RWPE1 (cell line): ENCODE measurements around the gene TMEM203.

Source experiments
- CTCF ChIA-PET: fragments of 350-600 bp; sonication (Branson Sonifier 250); formaldehyde crosslinking; extraction: SDS; loops from one replicate; lab custom pipeline; 2021; lab: Yijun Ruan, JAX
- POLR2A ChIA-PET: fragments of 400-600 bp; formaldehyde crosslinking; extraction: SDS; loops from one replicate; lab custom pipeline; 2020; ENCODE audit warnings: antibody characterized with exemption; ENCODE audit not compliant: low non-redundant PET; lab: Yijun Ruan, JAX
- DNase-seq: peaks from one replicate; pipeline ENCODE4 v3.0.0; 2012; ENCODE audit warnings: low spot score
- H3K27ac ChIP-seq: fragments of 450-650 bp; 2 replicates; pipeline ENCODE4 v1.5.1; 2017
- TF ChIP-seq, protein P1 (sequence below): fragments of 450-650 bp; conservative IDR thresholded peaks from 2 replicates; pipeline ENCODE4 v1.5.1; 2017; ENCODE audit warnings: low read depth, mild to moderate bottlenecking

The TMEM203 gene

DNA sequence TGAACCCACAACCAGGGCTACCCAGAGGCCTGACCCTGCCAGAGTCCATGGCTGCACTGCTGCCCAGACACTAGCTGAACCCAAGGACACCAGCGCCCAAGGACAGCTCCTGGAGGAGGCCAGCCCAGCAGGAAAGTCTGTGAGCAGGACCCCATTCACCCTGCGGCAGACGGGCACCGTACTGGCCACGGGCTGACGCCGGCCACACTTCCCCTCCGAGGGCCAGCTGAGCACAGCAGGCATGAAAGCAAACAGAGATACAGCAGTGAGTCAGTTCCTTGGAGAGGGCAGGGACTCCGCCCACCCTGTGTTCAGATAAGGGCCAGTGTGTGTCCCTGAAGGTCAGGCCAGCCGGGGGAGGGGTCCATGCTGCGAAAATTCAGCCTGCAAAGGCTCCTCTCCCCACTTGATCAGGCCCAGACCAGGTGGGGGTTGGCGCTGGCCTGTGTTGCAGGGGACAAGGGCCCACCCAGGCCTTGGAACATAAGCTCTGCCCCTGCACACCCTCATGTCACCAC, 13.4 kb upstream of the TMEM203 start:
- ChIA-PET POLR2A (no interaction called here), CTCF (interaction anchor here (0.7 to 1.1 kb wide), 3 partner anchors 30 to 104 kb away, joined by 3 to 6 read pairs (median 6); partner anchors contain the start of gene SSNA1)
- TF ChIP-seq, protein P1, sequence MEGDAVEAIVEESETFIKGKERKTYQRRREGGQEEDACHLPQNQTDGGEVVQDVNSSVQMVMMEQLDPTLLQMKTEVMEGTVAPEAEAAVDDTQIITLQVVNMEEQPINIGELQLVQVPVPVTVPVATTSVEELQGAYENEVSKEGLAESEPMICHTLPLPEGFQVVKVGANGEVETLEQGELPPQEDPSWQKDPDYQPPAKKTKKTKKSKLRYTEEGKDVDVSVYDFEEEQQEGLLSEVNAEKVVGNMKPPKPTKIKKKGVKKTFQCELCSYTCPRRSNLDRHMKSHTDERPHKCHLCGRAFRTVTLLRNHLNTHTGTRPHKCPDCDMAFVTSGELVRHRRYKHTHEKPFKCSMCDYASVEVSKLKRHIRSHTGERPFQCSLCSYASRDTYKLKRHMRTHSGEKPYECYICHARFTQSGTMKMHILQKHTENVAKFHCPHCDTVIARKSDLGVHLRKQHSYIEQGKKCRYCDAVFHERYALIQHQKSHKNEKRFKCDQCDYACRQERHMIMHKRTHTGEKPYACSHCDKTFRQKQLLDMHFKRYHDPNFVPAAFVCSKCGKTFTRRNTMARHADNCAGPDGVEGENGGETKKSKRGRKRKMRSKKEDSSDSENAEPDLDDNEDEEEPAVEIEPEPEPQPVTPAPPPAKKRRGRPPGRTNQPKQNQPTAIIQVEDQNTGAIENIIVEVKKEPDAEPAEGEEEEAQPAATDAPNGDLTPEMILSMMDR = no peak
- H3K27ac ChIP-seq = peak overlapping the region; percentile 82
- DNase-seq = no peak

DNA sequence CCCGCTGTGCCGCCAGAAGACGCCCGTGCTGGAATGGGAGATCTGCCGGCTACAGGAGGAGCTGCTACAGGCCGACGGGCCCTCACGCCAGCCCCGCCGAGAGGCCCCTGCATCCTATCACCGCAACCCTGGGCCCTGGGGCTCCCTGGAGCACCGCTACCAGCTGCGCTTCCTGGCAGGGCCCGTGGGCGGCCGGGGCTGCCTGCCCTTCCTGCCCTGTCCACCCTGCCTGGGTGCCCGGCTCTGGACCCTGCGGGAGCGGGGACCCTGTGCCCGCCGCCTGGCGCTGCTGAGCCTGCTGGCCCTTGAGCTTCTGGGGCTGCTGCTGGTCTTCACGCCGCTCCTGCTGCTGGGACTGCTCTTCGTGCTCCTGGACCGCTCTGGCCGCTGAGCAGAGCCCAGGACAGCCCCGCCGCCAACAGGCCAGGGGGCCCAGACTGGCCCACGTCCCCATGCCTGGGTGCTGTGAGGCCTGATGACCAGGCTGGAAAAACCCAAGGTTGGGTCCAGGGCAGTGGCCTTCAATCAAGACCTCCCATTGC, 12.8 kb upstream of the TMEM203 start:
- DNase-seq = no peak
- ChIA-PET CTCF (interaction anchor here (0.7 to 3.0 kb wide), 3 partner anchors 9 to 42 kb away, joined by 4 to 13 read pairs (median 6); partner anchors contain the start of gene RNF224), POLR2A (no interaction called here)

DNA sequence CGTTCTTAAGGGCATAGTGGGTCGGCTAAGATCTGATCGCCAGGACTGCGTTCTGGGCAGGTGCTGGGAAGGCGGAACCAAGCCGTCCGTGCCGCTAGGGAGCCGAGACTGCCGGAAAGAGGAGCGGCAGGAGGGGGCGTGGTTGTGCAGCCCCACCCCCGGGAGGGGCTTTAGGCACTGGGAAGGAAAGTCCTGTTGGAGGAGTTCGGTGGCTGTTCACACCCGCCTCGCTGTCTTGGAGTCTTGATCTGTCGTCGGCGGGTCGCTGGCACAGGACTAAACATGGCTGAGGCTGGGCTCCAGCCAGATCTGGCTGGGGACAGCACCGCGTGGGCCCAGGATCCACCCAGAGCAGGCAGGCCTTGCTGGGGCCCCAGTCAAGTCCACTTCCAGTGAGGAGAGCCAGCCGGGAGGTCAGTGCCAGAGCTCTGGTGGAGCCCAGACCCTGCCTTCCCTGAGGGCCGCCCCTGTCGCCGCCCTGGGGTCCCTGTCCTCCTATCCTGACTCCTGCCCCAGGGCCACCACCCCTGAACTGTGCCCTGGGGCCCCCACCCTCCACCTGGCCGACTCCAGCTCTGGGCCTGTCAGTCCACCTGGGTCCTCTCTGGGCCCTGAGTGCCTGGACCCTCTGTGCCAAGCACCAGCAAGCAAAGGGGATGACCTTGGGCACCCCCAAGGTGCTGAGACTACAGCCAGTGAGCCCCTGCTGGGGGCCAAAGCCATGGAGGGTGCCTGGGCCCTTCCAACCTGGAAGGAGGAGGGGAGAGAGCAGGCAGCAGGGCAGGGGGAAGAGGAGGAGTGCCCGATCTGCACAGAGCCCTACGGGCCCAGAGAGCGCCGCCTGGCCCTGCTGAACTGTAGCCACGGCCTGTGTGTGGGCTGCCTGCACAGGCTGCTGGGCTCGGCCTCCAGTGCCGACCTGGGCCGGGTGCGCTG, 12.1 kb upstream of the TMEM203 start:
- peak overlapping the region; percentile 82 for H3K27ac ChIP-seq
- POLR2A ChIA-PET = interaction anchor here (1.0 kb wide), 1 partner anchor 23 kb away, joined by 3 read pairs; no protein-coding TSS in a partner anchor
- TF ChIP-seq, protein P1 = no peak
- CTCF ChIA-PET = interaction anchor here (0.6 to 3.0 kb wide), 6 partner anchors 9 to 103 kb away, joined by 3 to 13 read pairs (median 5); partner anchors contain the start of gene RNF224
- DNase-seq = peak; percentile 96

More for the DNA sequence above, 12.8 kb upstream of the TMEM203 start:
- peak overlapping the region; percentile 82 for H3K27ac ChIP-seq
- TF ChIP-seq, protein P1 = no peak

DNA sequence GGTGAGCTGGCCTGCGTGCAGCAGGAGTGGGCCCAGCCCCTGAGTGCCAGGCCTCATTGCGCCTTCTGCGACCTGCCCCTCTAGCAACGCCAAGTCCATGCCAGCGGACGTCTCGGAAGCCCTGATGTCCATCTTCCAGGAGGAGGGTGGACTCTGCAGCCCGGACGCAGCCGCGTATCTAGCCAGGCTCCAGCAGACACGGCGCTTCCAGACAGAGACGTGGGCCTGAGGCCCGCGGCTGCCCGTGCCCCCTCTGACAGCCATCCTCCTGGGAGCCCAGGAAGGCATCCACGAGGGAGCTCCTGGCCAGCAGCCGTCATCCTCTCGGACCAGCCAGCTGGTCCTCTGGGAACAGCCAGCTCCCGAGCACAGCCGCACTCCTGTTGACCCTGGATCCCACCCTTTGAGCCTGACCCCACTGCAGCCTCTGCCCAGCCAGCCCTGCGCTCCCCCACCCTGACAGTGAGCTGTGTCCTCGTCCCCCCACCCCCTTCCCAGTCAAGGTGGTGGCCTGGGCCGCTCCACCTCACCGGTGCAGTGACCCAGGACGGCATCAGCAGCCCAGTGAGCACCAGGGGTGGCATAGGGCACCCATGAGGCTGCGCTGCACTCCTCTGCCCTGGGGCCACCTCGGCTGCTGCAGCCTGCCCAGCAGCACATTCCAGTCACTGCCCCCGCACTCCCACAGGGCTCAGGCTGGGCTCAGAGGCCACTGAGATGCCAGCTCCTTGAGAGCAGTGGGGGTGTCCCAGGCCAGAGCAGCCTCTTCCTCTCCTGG, 10.9 kb upstream of the TMEM203 start:
- TF ChIP-seq, protein P1 = no peak
- peak overlapping the region; percentile 82 for H3K27ac ChIP-seq
- POLR2A ChIA-PET = interaction anchor here (0.6 to 1.3 kb wide), 3 partner anchors 10 to 40 kb away, joined by 3 to 4 read pairs (median 3); partner anchors contain the start of genes ANAPC2 and SSNA1
- CTCF ChIA-PET = interaction anchor here (0.6 to 3.0 kb wide), 5 partner anchors 11 to 101 kb away, joined by 3 to 13 read pairs (median 4); partner anchors contain the start of gene RNF224
- DNase-seq = no peak

DNA sequence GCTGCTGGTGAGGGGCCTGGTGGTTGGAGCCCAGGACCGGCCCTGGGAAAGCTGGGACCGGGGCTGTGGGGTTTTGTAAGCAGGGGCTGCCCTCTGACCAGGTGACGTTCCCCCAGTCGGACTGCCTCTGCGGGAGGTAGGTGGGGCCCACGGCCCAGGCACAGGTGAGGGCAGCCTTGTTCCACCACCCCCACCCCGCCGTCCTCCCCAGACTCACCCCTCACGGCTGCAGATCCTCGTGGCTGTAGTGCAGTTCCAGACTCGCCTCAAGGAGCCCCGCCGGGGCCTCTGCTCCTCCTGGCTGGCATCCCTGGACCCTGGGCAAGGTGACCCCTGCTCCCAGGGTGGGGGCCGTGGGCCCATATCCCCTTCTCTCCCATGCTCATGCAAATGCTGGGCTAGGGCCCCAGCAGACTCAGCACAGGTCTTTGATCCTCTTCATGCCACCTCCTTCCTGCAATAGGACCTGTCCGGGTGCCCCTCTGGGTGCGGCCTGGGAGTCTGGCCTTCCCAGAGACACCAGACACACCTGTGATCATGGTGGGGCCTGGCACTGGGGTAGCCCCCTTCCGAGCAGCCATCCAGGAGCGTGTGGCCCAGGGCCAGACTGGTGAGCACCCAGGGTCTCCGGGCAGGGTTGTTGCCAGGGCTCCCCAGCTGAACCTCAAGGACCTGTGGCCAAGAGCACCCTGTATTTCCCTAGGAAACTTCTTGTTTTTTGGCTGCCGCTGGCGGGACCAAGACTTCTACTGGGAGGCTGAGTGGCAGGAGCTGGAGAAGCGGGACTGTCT, 9.9 kb upstream of the TMEM203 start:
- TF ChIP-seq, protein P1 = no peak
- no peak for DNase-seq
- ChIA-PET CTCF (interaction anchor here (0.6 to 3.0 kb wide), 8 partner anchors 12 to 219 kb away, joined by 3 to 13 read pairs (median 3); partner anchors contain the start of gene RNF224), POLR2A (interaction anchor here (0.6 to 1.3 kb wide), 2 partner anchors 21 to 27 kb away, joined by 3 to 4 read pairs; partner anchors contain the start of genes ANAPC2 and SSNA1)
- peak overlapping the region; percentile 82 for H3K27ac ChIP-seq
